Smooth muscle cell (in vitro differentiated cells): ENCODE results near the gene GULP1. TPM values are rescaled to one million over a fixed set of nuclear protein-coding genes. Genes with fewer than 3 reads are reported as not detected.

ENCODE experiments used
- DNase-seq: peaks from one replicate; lab custom pipeline; 2025; ENCODE audit not compliant: unreplicated experiment; lab: John Stamatoyannopoulos, UW
- H2AFZ ChIP-seq: fragments of 200-600 bp; sonication (generic); 2 replicates; pipeline ENCODE4 v1.6.0; 2016; ENCODE audit warnings: antibody characterized with exemption, low read depth, mild to moderate bottlenecking
- H3F3A ChIP-seq: fragments of 200-600 bp; sonication (generic); 2 replicates; pipeline ENCODE4 v1.6.0; 2017; ENCODE audit warnings: antibody characterized with exemption, low read depth
- H3K27ac ChIP-seq: fragments of 200-600 bp; sonication (generic); 2 replicates; pipeline ENCODE4 v1.5.1; 2016; ENCODE audit warnings: low read depth, mild to moderate bottlenecking
- H3K27me3 ChIP-seq: fragments of 200-600 bp; sonication (generic); 2 replicates; pipeline ENCODE4 v1.6.1; 2016; ENCODE audit warnings: low read depth, mild to moderate bottlenecking
- H3K36me3 ChIP-seq: fragments of 200-600 bp; sonication (generic); 2 replicates; pipeline ENCODE4 v1.5.1; 2016; ENCODE audit warnings: low read depth
- H3K4me1 ChIP-seq: fragments of 200-600 bp; sonication (generic); 2 replicates; pipeline ENCODE4 v1.5.1; 2016; ENCODE audit warnings: low read depth
- H3K4me2 ChIP-seq: fragments of 200-600 bp; sonication (generic); 2 replicates; pipeline ENCODE4 v1.6.0; 2016; ENCODE audit warnings: mild to moderate bottlenecking
- H3K4me3 ChIP-seq: fragments of 200-600 bp; sonication (generic); 2 replicates; pipeline ENCODE4 v1.5.1; 2016; ENCODE audit warnings: mild to moderate bottlenecking
- H3K79me2 ChIP-seq: fragments of 200-600 bp; sonication (generic); 2 replicates; pipeline ENCODE4 v1.6.0; 2016; ENCODE audit warnings: low read depth, mild to moderate bottlenecking
- H3K9ac ChIP-seq: fragments of 200-600 bp; sonication (generic); 2 replicates; pipeline ENCODE4 v1.6.0; 2016; ENCODE audit warnings: low read depth
- H3K9me3 ChIP-seq: fragments of 200-600 bp; sonication (generic); replicated peaks from 2 replicates; pipeline ENCODE4 v1.5.1; 2016; ENCODE audit warnings: low read depth
- H4K20me1 ChIP-seq: fragments of 200-600 bp; sonication (generic); 2 replicates; pipeline ENCODE4 v1.6.0; 2016; ENCODE audit warnings: low read depth
- CTCF ChIP-seq: fragments of 200-600 bp; sonication (generic); IDR thresholded peaks from 2 replicates; pipeline ENCODE4 v1.5.1; 2017; ENCODE audit warnings: borderline replicate concordance, mild to moderate bottlenecking, antibody characterized with exemption; ENCODE audit not compliant: insufficient read depth, poor library complexity, severe bottlenecking
- WGBS: methylation state at CpG from one replicate; pipeline ENCODE4 v1.1.7; 2016; ENCODE audit warnings: low lambda C conversion rate; 5-methylcytosine and 5-hydroxymethylcytosine counted together
- polyA plus RNA-seq: library from polyadenylated mRNA; unstranded; fragments of >200 nt; fragmentation: Nextera tagmentation; extraction: Ambion mirVana; gene quantifications from 2 replicates; pipeline ENCODE4 v1.2.1, GENCODE V29; 2016
- total RNA-seq: library from RNA; depleted of rRNA; stranded (reverse); fragments of >200 nt; gene quantifications from 2 replicates; pipeline ENCODE4 v1.2.3, GENCODE V29; 2014

Gene GULP1
- total and polyA plus RNA-seq, 2 experiments from 2014 or later, result 40.2 to 115 TPM

GRCh38 chr2:188293601-188294351, 2.1 kb downstream of the GULP1 start:
- peak; percentile 20 for DNase-seq
- H2AFZ ChIP-seq, result peak overlapping the region; percentile 90

GRCh38 chr2:188294352-188294926, 2.8 kb downstream of the GULP1 start:
- no peak for TF ChIP-seq CTCF
- H3F3A ChIP-seq, result peaks cover 22% of the 10 kb centered on the region
- H3K4me1 ChIP-seq, result peaks cover 36% of the 10 kb centered on the region
- peak overlapping the region; percentile 98 for H3K27ac ChIP-seq
- peak overlapping the region; percentile 92 for H3K4me2 ChIP-seq
- peak overlapping the region; percentile 56 for H2AFZ ChIP-seq
- no peaks in the 10 kb centered on the region for H3K36me3 ChIP-seq
- H3K9ac ChIP-seq, result peak overlapping the region; percentile 92
- peaks cover 59% of the 10 kb centered on the region for H3K79me2 ChIP-seq
- H4K20me1 ChIP-seq, result no peaks in the 10 kb centered on the region
- no peaks in the 10 kb centered on the region for H3K27me3 ChIP-seq
- 3% methylated on average over 1 of the region's 1 CpG for WGBS
- no peaks in the 10 kb centered on the region for H3K9me3 ChIP-seq
- no peak for DNase-seq
- H3K4me3 ChIP-seq, result peak overlapping the region; percentile 76

More at GRCh38 chr2:188293601-188294351, 2.1 kb downstream of the GULP1 start:
- Histone ChIP-seq H3K36me3 (no peaks in the 10 kb centered on the region), H3K4me3 (peak overlapping the region; percentile 76), H3K79me2 (peaks cover 53% of the 10 kb centered on the region), H3K9ac (peak overlapping the region; percentile 92), H3K27ac (peak overlapping the region; percentile 98), H3K9me3 (no peaks in the 10 kb centered on the region), H3F3A (peaks cover 22% of the 10 kb centered on the region), H3K27me3 (no peaks in the 10 kb centered on the region), H3K4me2 (peak overlapping the region; percentile 92), H3K4me1 (peaks cover 36% of the 10 kb centered on the region), H4K20me1 (no peaks in the 10 kb centered on the region)
- TF ChIP-seq CTCF, result no peak
- 1% methylated on average over 10 of the region's 10 CpGs for WGBS

GRCh38 chr2:188295067-188295685, 3.5 kb downstream of the GULP1 start:
- H3F3A ChIP-seq, result peaks cover 22% of the 10 kb centered on the region
- peak overlapping the region; percentile 92 for H3K4me2 ChIP-seq
- H3K27me3 ChIP-seq, result no peaks in the 10 kb centered on the region
- WGBS, result 32% methylated on average over 3 of the region's 3 CpGs
- no peaks in the 10 kb centered on the region for H4K20me1 ChIP-seq
- H2AFZ ChIP-seq, result peak overlapping the region; percentile 34
- peak overlapping the region; percentile 76 for H3K4me3 ChIP-seq
- no peak for TF ChIP-seq CTCF
- H3K4me1 ChIP-seq, result peaks cover 36% of the 10 kb centered on the region
- no peaks in the 10 kb centered on the region for H3K36me3 ChIP-seq
- no peaks in the 10 kb centered on the region for H3K9me3 ChIP-seq
- DNase-seq, result no peak
- peak overlapping the region; percentile 98 for H3K27ac ChIP-seq
- H3K79me2 ChIP-seq, result peaks cover 60% of the 10 kb centered on the region
- peak overlapping the region; percentile 92 for H3K9ac ChIP-seq
